ENCODE results near the gene METTL2B.
"Not testable (repeated sequence)": the region's sequence is repeated elsewhere in the genome, so short reads cannot be mapped to it uniquely, and the experiment has no call there.

The METTL2B gene

GRCh38 chr7:128476402-128477335 lies at the start of gene METTL2B:
TSS of gene METTL2B (plus strand) at chr7:128476748. CDS start at chr7:128476766, 18 bp downstream.
- peaks cover 14% of the 10 kb centered on the region for H3K36me3 ChIP-seq (ENCODE audit: insufficient read depth, low read length)
- not testable (repeated sequence) for H3K27me3 ChIP-seq (ENCODE audit: insufficient read depth, low read length); H3K9me3 ChIP-seq (ENCODE audit: low read length)
- H3K4me1 ChIP-seq (ENCODE audit: insufficient read depth, low read length), result peaks cover 11% of the 10 kb centered on the region
- H2AFZ ChIP-seq (ENCODE audit: low read depth, low read length), result peak within 1 kb of the TSS; percentile 68
- H3K4me3 ChIP-seq (ENCODE audit: low read length), result peak within 1 kb of the TSS; percentile 96

GRCh38 chr7:128427289-128427891 lies 49.2 kb upstream of the METTL2B start:
- peaks cover 5% of the 10 kb centered on the region for H3K27me3 ChIP-seq (ENCODE audit: insufficient read depth, low read length)
- H2AFZ ChIP-seq (ENCODE audit: low read depth, low read length), result no peak overlapping the region
- H3K4me3 ChIP-seq (ENCODE audit: low read length), result no peak overlapping the region
- H3K9me3 ChIP-seq (ENCODE audit: low read length), result no peaks in the 10 kb centered on the region
- no peaks in the 10 kb centered on the region for H3K36me3 ChIP-seq (ENCODE audit: insufficient read depth, low read length)
- no peaks in the 10 kb centered on the region for H3K4me1 ChIP-seq (ENCODE audit: insufficient read depth, low read length)

- H3K9me3 ChIP-seq (ENCODE audit: low read length), result no peaks in the 10 kb centered on the region
- peaks cover 12% of the 10 kb centered on the region for H3K27me3 ChIP-seq (ENCODE audit: insufficient read depth, low read length)
Measured at GRCh38 chr7:128430207-128430606, 46.3 kb upstream of the METTL2B start.

GRCh38 chr7:128431221-128431620 lies 45.3 kb upstream of the METTL2B start:
- H3K9me3 ChIP-seq (ENCODE audit: low read length), result no peaks in the 10 kb centered on the region
- H3K4me1 ChIP-seq (ENCODE audit: insufficient read depth, low read length), result no peaks in the 10 kb centered on the region
- H2AFZ ChIP-seq (ENCODE audit: low read depth, low read length), result no peak overlapping the region
- H3K27me3 ChIP-seq (ENCODE audit: insufficient read depth, low read length), result peaks cover 18% of the 10 kb centered on the region
- no peak overlapping the region for H3K4me3 ChIP-seq (ENCODE audit: low read length)
- no peaks in the 10 kb centered on the region for H3K36me3 ChIP-seq (ENCODE audit: insufficient read depth, low read length)

More at GRCh38 chr7:128430207-128430606, 46.3 kb upstream of the METTL2B start:
- no peaks in the 10 kb centered on the region for H3K36me3 ChIP-seq (ENCODE audit: insufficient read depth, low read length)
- H2AFZ ChIP-seq (ENCODE audit: low read depth, low read length), result no peak overlapping the region
- no peak overlapping the region for H3K4me3 ChIP-seq (ENCODE audit: low read length)
- H3K4me1 ChIP-seq (ENCODE audit: insufficient read depth, low read length), result no peaks in the 10 kb centered on the region

- Histone ChIP-seq H2AFZ (ENCODE audit: low read depth, low read length) (no peak overlapping the region), H3K4me1 (ENCODE audit: insufficient read depth, low read length) (no peaks in the 10 kb centered on the region), H3K36me3 (ENCODE audit: insufficient read depth, low read length) (no peaks in the 10 kb centered on the region), H3K9me3 (ENCODE audit: low read length) (no peaks in the 10 kb centered on the region), H3K27me3 (ENCODE audit: insufficient read depth, low read length) (peaks cover 20% of the 10 kb centered on the region), H3K4me3 (ENCODE audit: low read length) (no peak overlapping the region)
Measured at GRCh38 chr7:128431754-128432153, 44.8 kb upstream of the METTL2B start.

GRCh38 chr7:128434413-128435326 lies 41.9 kb upstream of the METTL2B start:
- H3K36me3 ChIP-seq (ENCODE audit: insufficient read depth, low read length), result no peaks in the 10 kb centered on the region
- H3K27me3 ChIP-seq (ENCODE audit: insufficient read depth, low read length), result peaks cover 26% of the 10 kb centered on the region
- no peaks in the 10 kb centered on the region for H3K4me1 ChIP-seq (ENCODE audit: insufficient read depth, low read length)
- no peak overlapping the region for H2AFZ ChIP-seq (ENCODE audit: low read depth, low read length)
- H3K4me3 ChIP-seq (ENCODE audit: low read length), result no peak overlapping the region
- H3K9me3 ChIP-seq (ENCODE audit: low read length), result no peaks in the 10 kb centered on the region

- no peaks in the 10 kb centered on the region for H3K4me1 ChIP-seq (ENCODE audit: insufficient read depth, low read length)
- H3K36me3 ChIP-seq (ENCODE audit: insufficient read depth, low read length), result no peaks in the 10 kb centered on the region
- no peak overlapping the region for H3K4me3 ChIP-seq (ENCODE audit: low read length)
- peaks cover 27% of the 10 kb centered on the region for H3K27me3 ChIP-seq (ENCODE audit: insufficient read depth, low read length)
- no peaks in the 10 kb centered on the region for H3K9me3 ChIP-seq (ENCODE audit: low read length)
- no peak overlapping the region for H2AFZ ChIP-seq (ENCODE audit: low read depth, low read length)
Measured at GRCh38 chr7:128435327-128435686, 41.2 kb upstream of the METTL2B start.

GRCh38 chr7:128437426-128438332 lies 38.9 kb upstream of the METTL2B start:
- Histone ChIP-seq H3K4me1 (ENCODE audit: insufficient read depth, low read length) (no peaks in the 10 kb centered on the region), H3K4me3 (ENCODE audit: low read length) (no peak overlapping the region), H3K36me3 (ENCODE audit: insufficient read depth, low read length) (no peaks in the 10 kb centered on the region), H3K27me3 (ENCODE audit: insufficient read depth, low read length) (peaks cover 28% of the 10 kb centered on the region), H2AFZ (ENCODE audit: low read depth, low read length) (no peak overlapping the region), H3K9me3 (ENCODE audit: low read length) (no peaks in the 10 kb centered on the region)

- Histone ChIP-seq H2AFZ (ENCODE audit: low read depth, low read length) (no peak overlapping the region), H3K4me3 (ENCODE audit: low read length) (no peak overlapping the region), H3K27me3 (ENCODE audit: insufficient read depth, low read length) (peaks cover 24% of the 10 kb centered on the region), H3K4me1 (ENCODE audit: insufficient read depth, low read length) (no peaks in the 10 kb centered on the region), H3K9me3 (ENCODE audit: low read length) (no peaks in the 10 kb centered on the region), H3K36me3 (ENCODE audit: insufficient read depth, low read length) (no peaks in the 10 kb centered on the region)
Measured at GRCh38 chr7:128442356-128442755, 34.2 kb upstream of the METTL2B start.

GRCh38 chr7:128443831-128444600 lies 32.5 kb upstream of the METTL2B start:
- no peaks in the 10 kb centered on the region for H3K36me3 ChIP-seq (ENCODE audit: insufficient read depth, low read length)
- H3K4me3 ChIP-seq (ENCODE audit: low read length), result no peak overlapping the region
- no peak overlapping the region for H2AFZ ChIP-seq (ENCODE audit: low read depth, low read length)
- no peaks in the 10 kb centered on the region for H3K4me1 ChIP-seq (ENCODE audit: insufficient read depth, low read length)
- H3K27me3 ChIP-seq (ENCODE audit: insufficient read depth, low read length), result peaks cover 21% of the 10 kb centered on the region
- no peaks in the 10 kb centered on the region for H3K9me3 ChIP-seq (ENCODE audit: low read length)

- Histone ChIP-seq H3K27me3 (ENCODE audit: insufficient read depth, low read length) (peaks cover 16% of the 10 kb centered on the region), H3K9me3 (ENCODE audit: low read length) (no peaks in the 10 kb centered on the region), H3K4me3 (ENCODE audit: low read length) (no peak overlapping the region), H2AFZ (ENCODE audit: low read depth, low read length) (no peak overlapping the region), H3K4me1 (ENCODE audit: insufficient read depth, low read length) (no peaks in the 10 kb centered on the region), H3K36me3 (ENCODE audit: insufficient read depth, low read length) (no peaks in the 10 kb centered on the region)
Measured at GRCh38 chr7:128446306-128446705, 30.2 kb upstream of the METTL2B start.
